Measurements from ENCODE around the gene SLC2A9. TPM values are rescaled to one million over a fixed set of nuclear protein-coding genes. Genes with fewer than 3 reads are reported as not detected.

Gene SLC2A9
- total RNA-seq, 1 experiment from 2014 or later = 1.9 TPM

- peak; percentile 33 for DNase-seq (ENCODE audit: low spot score)
Observed at GRCh38 chr4:10045481-10045880, 24.2 kb upstream of the SLC2A9 start.

GRCh38 chr4:10041036-10041435 lies 19.7 kb upstream of the SLC2A9 start:
- no peak for DNase-seq (ENCODE audit: low spot score)

GRCh38 chr4:10040049-10040892 lies 19.0 kb upstream of the SLC2A9 start:
- DNase-seq (ENCODE audit: low spot score) = no peak

GRCh38 chr4:10036807-10037342 lies 15.6 kb upstream of the SLC2A9 start:
- no peak for DNase-seq (ENCODE audit: low spot score)

GRCh38 chr4:10035130-10035529 lies 13.8 kb upstream of the SLC2A9 start:
- DNase-seq (ENCODE audit: low spot score) = no peak

- no peak for DNase-seq (ENCODE audit: low spot score)
Observed at GRCh38 chr4:10034612-10035104, 13.4 kb upstream of the SLC2A9 start.

- DNase-seq (ENCODE audit: low spot score) = no peak
Observed at GRCh38 chr4:10034136-10034535, 12.8 kb upstream of the SLC2A9 start.

- DNase-seq (ENCODE audit: low spot score) = no peak
Observed at GRCh38 chr4:10033191-10033881, 12.0 kb upstream of the SLC2A9 start.

- DNase-seq (ENCODE audit: low spot score) = peak; percentile 34
Observed at GRCh38 chr4:10032625-10033024, 11.3 kb upstream of the SLC2A9 start.

GRCh38 chr4:10031668-10032590 lies 10.6 kb upstream of the SLC2A9 start:
- DNase-seq (ENCODE audit: low spot score) = no peak

GRCh38 chr4:10030972-10031667 lies 9.8 kb upstream of the SLC2A9 start:
- no peak for DNase-seq (ENCODE audit: low spot score)

- DNase-seq (ENCODE audit: low spot score) = no peak
Observed at GRCh38 chr4:10029403-10029802, 8.1 kb upstream of the SLC2A9 start.

GRCh38 chr4:10028910-10029309 lies 7.6 kb upstream of the SLC2A9 start:
- DNase-seq (ENCODE audit: low spot score) = no peak

- DNase-seq (ENCODE audit: low spot score) = no peak
Observed at GRCh38 chr4:10026485-10026884, 5.2 kb upstream of the SLC2A9 start.

- no peak for DNase-seq (ENCODE audit: low spot score)
Observed at GRCh38 chr4:10025230-10025806, 4.0 kb upstream of the SLC2A9 start.

GRCh38 chr4:10024303-10024702 lies 3.0 kb upstream of the SLC2A9 start:
- no peak for DNase-seq (ENCODE audit: low spot score)

- DNase-seq (ENCODE audit: low spot score) = no peak
Observed at GRCh38 chr4:10023806-10024205, 2.5 kb upstream of the SLC2A9 start.

GRCh38 chr4:10023050-10023419 lies 1.7 kb upstream of the SLC2A9 start:
- DNase-seq (ENCODE audit: low spot score) = no peak

GRCh38 chr4:10022346-10023049 lies 1.2 kb upstream of the SLC2A9 start:
- no peak for DNase-seq (ENCODE audit: low spot score)

- DNase-seq (ENCODE audit: low spot score) = no peak
Observed at GRCh38 chr4:10021653-10022023, 341 bp upstream of the SLC2A9 start.

Measured in HT-29 (cell line).